Ovary (tissue), 9 donors: Measurements from ENCODE around the gene MAP1LC3B. TPM values are rescaled to one million over a fixed set of nuclear protein-coding genes. Genes with fewer than 3 reads are reported as not detected.
A peak's percentile ranks its signal among the peaks of the same experiment; 100 is the strongest.

ENCODE experiments used
- DNase-seq, 5 donors: peaks; one replicate each; pipeline ENCODE4 v3.0.0-alpha.2; 2019 to 2020
- H3K27ac ChIP-seq, 2 donors: fragments of 200-600 bp; one replicate each; pipeline versions ENCODE4 v1.5.1 to v1.8.0; 2019 to 2022
- H3K27me3 ChIP-seq: fragments of 200-600 bp; one replicate; pipeline ENCODE4 v1.8.0; 2022
- H3K36me3 ChIP-seq: fragments of 200-600 bp; sonication (generic); one replicate; pipeline ENCODE4 v1.5.1; 2019
- H3K4me1 ChIP-seq: one replicate; pipeline ENCODE4 v1.8.1; 2013; ENCODE audit warnings: mild to moderate bottlenecking, moderate library complexity; ENCODE audit not compliant: insufficient read depth
- H3K4me3 ChIP-seq: fragments of 200-600 bp; sonication (generic); one replicate; pipeline ENCODE4 v1.5.1; 2017
- H3K9me3 ChIP-seq, 2 donors: fragments of 200-600 bp in 1 of 2; sonication (generic) in 1 of 2; one replicate each; pipeline versions ENCODE4 v1.5.1 to v1.8.1; 2013 to 2019; ENCODE audit warnings: mild to moderate bottlenecking in 1 of 2, moderate library complexity in 1 of 2
- EP300 ChIP-seq: sonication (generic); formaldehyde crosslinking; IDR thresholded peaks from one replicate; pipeline ENCODE4 v1.6.1; 2017; ENCODE audit warnings: antibody characterized with exemption
- POLR2A ChIP-seq: fragments of 450-650 bp; IDR thresholded peaks from one replicate; pipeline ENCODE4 v1.6.1; 2017; ENCODE audit warnings: antibody characterized with exemption, mild to moderate bottlenecking, moderate library complexity
- WGBS, 3 donors: extraction: QIAGEN DNeasy Blood & Tissue Kit in 1 of 3; methylation state at CpG; one replicate each; pipeline versions ENCODE4 v1.1.5 to v1.1.7; 2013 to 2017; 5-methylcytosine and 5-hydroxymethylcytosine counted together
- intact Hi-C, 4 donors: fragments of 100-400 bp; cut with DNase I; formaldehyde crosslinking; loops; one replicate each; pipeline versions ENCODE4 v1.11.0 to v1.15.1; 2022 to 2023
- polyA plus RNA-seq, 2 donors: library from polyadenylated mRNA; stranded (reverse); fragments of 200-250 nt in 1 of 2; fragments of 350-450 nt in 1 of 2; fragmentation: Illumina TruSeq in 1 of 2; extraction: RNeasy Lipid Tissue Mini Kit (QIAGEN cat#74804) in 1 of 2; gene quantifications; one replicate each; pipeline ENCODE4 v1.2.3, GENCODE V29; 2013 to 2014
- total RNA-seq, 7 donors: library from RNA; depleted of rRNA in 2 of 7; stranded (reverse); fragments of >200 nt in 2 of 7; fragmentation: NEBNext Ultra II Directional in 3 of 7; extraction: Animal tissue kit (Norgen Biotek cat#: 25700) in 3 of 7; gene quantifications; one replicate each; pipeline versions ENCODE4 v1.1.0 to v1.2.4, GENCODE V29; 2016 to 2023
- TF ChIP-seq, protein P1 (sequence below), 3 donors: fragments of 450-650 bp in 2 of 3; fragments of 200-600 bp in 1 of 3; IDR thresholded peaks; one replicate each; pipeline versions ENCODE4 v1.5.1 to v1.8.0; 2016 to 2022; ENCODE audit warnings: antibody characterized with exemption in 3 of 3, mild to moderate bottlenecking in 1 of 3
- donor health status: DM: no; HTN: no; CAD: no; lungs with moderate emphysema.
- donor health status: DM: no; HTN: no; CAD: no.
- donor health status: Bipolar disorder and iron deficiency.
- donor health status: DM: yes; HTN: yes; CAD: no.
- donor health status: DM: no; HTN: no; CAD: no.
- donor health status: DM: yes; HTN: yes; CAD: no.

The MAP1LC3B gene
- total and polyA plus RNA-seq, 9 donors: 32.9 to 110 (median 44.6) TPM

- intact Hi-C loops: loop anchor here in 3 of 4 donors (10.0 kb wide), 4 partner anchors 134 to 354 kb away; partner anchors contain the start of gene KLHDC4 (in 1 of the 3)
- 89 to 91% (median 90%) methylated on average over 11 of the region's 11 CpGs for WGBS, 3 donors
- no peaks in the 10 kb centered on the region for H3K4me1 ChIP-seq
- H3K9me3 ChIP-seq: no peaks in the 10 kb centered on the region
- no peak overlapping the region for H3K27ac ChIP-seq
- DNase-seq: peak in 2 of 5 donors; percentile 15 to 32
- H3K36me3 ChIP-seq: no peaks in the 10 kb centered on the region
- H3K27me3 ChIP-seq: no peaks in the 10 kb centered on the region
- TF ChIP-seq, protein P1, sequence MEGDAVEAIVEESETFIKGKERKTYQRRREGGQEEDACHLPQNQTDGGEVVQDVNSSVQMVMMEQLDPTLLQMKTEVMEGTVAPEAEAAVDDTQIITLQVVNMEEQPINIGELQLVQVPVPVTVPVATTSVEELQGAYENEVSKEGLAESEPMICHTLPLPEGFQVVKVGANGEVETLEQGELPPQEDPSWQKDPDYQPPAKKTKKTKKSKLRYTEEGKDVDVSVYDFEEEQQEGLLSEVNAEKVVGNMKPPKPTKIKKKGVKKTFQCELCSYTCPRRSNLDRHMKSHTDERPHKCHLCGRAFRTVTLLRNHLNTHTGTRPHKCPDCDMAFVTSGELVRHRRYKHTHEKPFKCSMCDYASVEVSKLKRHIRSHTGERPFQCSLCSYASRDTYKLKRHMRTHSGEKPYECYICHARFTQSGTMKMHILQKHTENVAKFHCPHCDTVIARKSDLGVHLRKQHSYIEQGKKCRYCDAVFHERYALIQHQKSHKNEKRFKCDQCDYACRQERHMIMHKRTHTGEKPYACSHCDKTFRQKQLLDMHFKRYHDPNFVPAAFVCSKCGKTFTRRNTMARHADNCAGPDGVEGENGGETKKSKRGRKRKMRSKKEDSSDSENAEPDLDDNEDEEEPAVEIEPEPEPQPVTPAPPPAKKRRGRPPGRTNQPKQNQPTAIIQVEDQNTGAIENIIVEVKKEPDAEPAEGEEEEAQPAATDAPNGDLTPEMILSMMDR (IDR thresholded peaks at IDR 0.05): no peak
- TF ChIP-seq POLR2A (no peak), EP300 (no peak)
- H3K4me3 ChIP-seq: no peak overlapping the region
These were observed 18.4 kb downstream of the MAP1LC3B start for GRCh38 chr16:87410530-87410929.

- Histone ChIP-seq H3K36me3 (no peaks in the 10 kb centered on the region), H3K4me3 (no peak overlapping the region), H3K4me1 (no peaks in the 10 kb centered on the region), H3K9me3 (no peaks in the 10 kb centered on the region), H3K27ac (no peak overlapping the region), H3K27me3 (no peaks in the 10 kb centered on the region)
- 77 to 83% (median 82%) methylated on average over 14 of the region's 14 CpGs for WGBS, 3 donors
- peak in 2 of 5 donors; percentile 14 to 30 for DNase-seq
- no peak for TF ChIP-seq POLR2A
- TF ChIP-seq, protein P1 (IDR thresholded peaks at IDR 0.05): no peak
- intact Hi-C loops: loop anchor here in 3 of 4 donors (10.0 kb wide), 4 partner anchors 134 to 354 kb away; partner anchors contain the start of gene KLHDC4 (in 1 of the 3)
These were observed 18.8 kb downstream of the MAP1LC3B start for GRCh38 chr16:87410968-87411367.

DNA sequence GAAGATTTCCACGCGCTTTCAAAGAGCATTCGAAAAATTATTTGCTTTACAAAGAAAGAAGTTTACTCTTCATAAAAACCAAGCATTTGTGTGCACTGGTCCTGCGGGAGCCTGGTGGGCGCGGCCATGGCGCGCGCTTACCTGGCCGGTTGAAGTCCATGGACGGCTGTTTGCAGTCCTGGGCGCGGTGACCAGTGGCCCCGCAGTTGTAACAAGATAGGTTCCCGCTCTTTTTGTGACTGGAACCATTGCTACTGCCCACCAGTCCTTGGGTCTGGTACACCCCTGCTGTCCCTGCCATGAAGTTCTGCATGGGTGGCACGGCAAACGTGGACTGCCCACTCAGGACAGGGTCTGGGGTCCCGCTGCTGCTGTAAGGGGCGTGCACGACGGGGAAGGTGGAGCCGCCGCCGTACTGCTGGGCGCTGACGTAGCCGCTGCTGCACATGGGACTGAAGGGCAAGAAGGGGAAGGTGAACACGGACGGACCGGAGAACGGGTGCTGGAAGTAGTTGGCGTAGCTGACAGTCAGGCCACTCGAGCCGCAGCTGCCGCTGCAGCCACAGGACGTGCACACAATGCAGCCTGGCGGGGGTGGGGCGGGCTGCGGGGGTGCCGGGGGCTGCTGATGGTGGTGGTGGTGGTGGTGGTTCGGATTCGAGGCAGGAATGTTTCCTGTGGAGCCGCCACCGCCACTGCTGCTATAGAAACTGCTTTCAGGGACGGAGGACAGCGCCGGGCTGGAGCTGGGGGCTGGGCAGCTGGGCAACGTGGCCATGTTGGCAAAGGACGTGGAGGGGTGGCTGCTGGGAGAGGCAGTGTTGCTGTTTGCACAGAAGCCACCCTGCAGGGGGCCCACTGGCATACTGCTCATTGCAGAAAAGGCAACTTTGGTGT, 19.5 kb downstream of the MAP1LC3B start:
- TF ChIP-seq POLR2A (no peak), EP300 (no peak)
- TF ChIP-seq, protein P1 (IDR thresholded peaks at IDR 0.05): no peak
- Histone ChIP-seq H3K4me3 (no peak overlapping the region), H3K36me3 (no peaks in the 10 kb centered on the region), H3K27ac (no peak overlapping the region), H3K4me1 (no peaks in the 10 kb centered on the region), H3K27me3 (no peaks in the 10 kb centered on the region), H3K9me3 (no peaks in the 10 kb centered on the region)
- DNase-seq: peak in 2 of 5 donors; percentile 24 to 32
- intact Hi-C loops: loop anchor here in 3 of 4 donors (10.0 kb wide), 4 partner anchors 133 to 353 kb away; partner anchors contain the start of gene KLHDC4 (in 1 of the 3)
- 91 to 93% (median 91%) methylated on average over 49 of the region's 49 CpGs for WGBS, 3 donors

GRCh38 chr16:87412371-87412995, 20.3 kb downstream of the MAP1LC3B start:
- Histone ChIP-seq H3K36me3 (no peaks in the 10 kb centered on the region), H3K4me3 (no peak overlapping the region), H3K4me1 (no peaks in the 10 kb centered on the region), H3K27ac (no peak overlapping the region), H3K9me3 (no peaks in the 10 kb centered on the region), H3K27me3 (no peaks in the 10 kb centered on the region)
- 86 to 87% (median 86%) methylated on average over 31 of the region's 31 CpGs for WGBS, 3 donors
- peak in 2 of 5 donors; percentile 21 to 24 for DNase-seq
- intact Hi-C loops: loop anchor here in 3 of 4 donors (10.0 kb wide), 4 partner anchors 132 to 352 kb away; partner anchors contain the start of gene KLHDC4 (in 1 of the 3)
- TF ChIP-seq, protein P1 (IDR thresholded peaks at IDR 0.05): no peak
- TF ChIP-seq EP300: no peak
- TF ChIP-seq POLR2A: no peak
